NB4 (cell line): ENCODE measurements around the gene AIG1.

Source experiments
- CTCF ChIP-seq: IDR thresholded peaks from one replicate; pipeline ENCODE4 v1.5.1; 2012; ENCODE audit warnings: low read depth, low read length
- MAX ChIP-seq: IDR thresholded peaks from 2 replicates; pipeline ENCODE4 v1.6.1; 2011; ENCODE audit warnings: low read depth, low read length
- MYC ChIP-seq: IDR thresholded peaks from 2 replicates; pipeline ENCODE4 v1.6.1; 2011; ENCODE audit warnings: low read depth, low read length
- POLR2A ChIP-seq: IDR thresholded peaks from 2 replicates; pipeline ENCODE4 v1.6.1; 2011; ENCODE audit warnings: mild to moderate bottlenecking; ENCODE audit not compliant: insufficient read length; ENCODE audit errors: extremely low read depth

DNA sequence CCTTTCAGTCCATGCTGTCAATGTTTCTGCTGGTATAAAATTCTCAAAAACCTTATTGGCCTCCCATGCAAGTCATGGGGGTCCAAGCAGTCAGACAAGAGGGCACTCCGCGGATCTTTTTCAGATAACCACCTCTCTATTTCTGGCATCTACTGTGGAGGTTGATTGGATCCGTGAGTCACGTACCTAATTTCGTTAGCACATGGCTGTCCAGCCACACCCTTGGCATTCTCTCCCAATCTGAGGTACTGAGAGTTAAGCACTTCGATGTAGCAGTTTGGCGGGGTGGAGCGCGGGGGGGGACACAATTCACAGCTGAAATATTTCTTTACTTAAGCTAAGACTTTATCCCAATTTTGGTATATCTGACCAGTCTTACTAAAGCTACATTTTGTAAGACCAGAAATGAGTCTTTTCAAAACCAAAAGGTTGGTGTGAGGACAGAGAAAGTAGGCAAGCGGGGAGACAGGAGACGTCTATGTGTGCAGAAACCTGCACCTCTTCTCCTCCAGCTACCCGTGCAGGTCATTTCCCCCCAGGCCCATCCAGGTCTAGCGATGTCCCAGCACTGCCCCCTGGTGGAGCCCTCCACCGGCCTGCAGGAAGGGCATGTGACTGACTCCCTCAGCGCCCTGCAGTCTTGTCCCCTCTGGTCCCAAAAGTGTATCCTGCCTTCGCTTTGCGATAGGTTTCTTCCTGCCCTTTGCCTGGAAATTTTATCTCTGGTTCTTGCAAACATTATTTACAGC is 276.7 kb downstream of the AIG1 start:
- TF ChIP-seq CTCF (peak; percentile 79), POLR2A (no peak), MAX (peak; percentile 10; the same call in 1 of the 2 replicates), MYC (no peak)
